H1 (cell line): ENCODE data around the gene ATP6V1B1. TPM values are rescaled to one million over a fixed set of nuclear protein-coding genes. Genes with fewer than 3 reads are reported as not detected.

Source experiments
- CTCF ChIA-PET: fragments of 300-600 bp; sonication (Branson Sonifier 250); formaldehyde crosslinking; loops from one replicate; lab custom pipeline; 2021; ENCODE audit not compliant: partially characterized antibody; lab: Charles Lee
- POLR2A ChIA-PET: fragments of 300-600 bp; sonication (Branson Sonifier 250); formaldehyde crosslinking; loops from one replicate; lab custom pipeline; 2021; ENCODE audit warnings: inconsistent platforms; ENCODE audit not compliant: partially characterized antibody; lab: Charles Lee
- DNase-seq, 2 experiments: peaks; one replicate each; pipeline versions ENCODE4 v3.0.0 to v3.0.0-alpha.2; 2010 to 2022; ENCODE audit warnings: low spot score in 2 of 2, low read depth in 1 of 2, mixed read lengths in 1 of 2
- FAIRE-seq: peaks from 2 replicates; lab custom pipeline; 2011; peaks lifted over from hg19 to GRCh38; lab: Jason Lieb, UNC
- H2AFZ ChIP-seq: 2 replicates; pipeline ENCODE4 v1.8.1; 2012; ENCODE audit warnings: low read length, inconsistent platforms
- H2AK5ac ChIP-seq: 2 replicates; pipeline ENCODE4 v1.6.1; 2013; ENCODE audit warnings: low read depth, low read length
- H2BK120ac ChIP-seq: replicated peaks from 2 replicates; pipeline ENCODE3; 2013; ENCODE audit warnings: low read depth, low read length, inconsistent platforms
- H2BK12ac ChIP-seq: 2 replicates; pipeline ENCODE4 v1.6.1; 2013; ENCODE audit warnings: low read depth, low read length
- H2BK15ac ChIP-seq: 2 replicates; pipeline ENCODE4 v1.6.1; 2013; ENCODE audit warnings: low read length
- H2BK20ac ChIP-seq: 2 replicates; pipeline ENCODE4 v1.6.1; 2013; ENCODE audit warnings: low read length
- H2BK5ac ChIP-seq: 2 replicates; pipeline ENCODE4 v1.6.1; 2013; ENCODE audit warnings: low read depth, low read length
- H3K14ac ChIP-seq: 2 replicates; pipeline ENCODE4 v1.6.1; 2013; ENCODE audit warnings: inconsistent platforms; ENCODE audit not compliant: insufficient read length
- H3K18ac ChIP-seq: 2 replicates; pipeline ENCODE4 v1.6.1; 2013; ENCODE audit warnings: low read length; ENCODE audit errors: extremely low read depth
- H3K23ac ChIP-seq: 2 replicates; pipeline ENCODE4 v1.6.1; 2013; ENCODE audit warnings: inconsistent platforms; ENCODE audit not compliant: insufficient read length
- H3K23me2 ChIP-seq: 2 replicates; pipeline ENCODE4 v1.6.1; 2013; ENCODE audit warnings: low read depth, low read length
- H3K27ac ChIP-seq: 2 replicates; pipeline ENCODE4 v1.6.1; 2011; ENCODE audit warnings: low read depth, low read length, inconsistent platforms
- H3K27me3 ChIP-seq, 4 experiments: replicated peaks in 1 of 4; 1 replicate in 1 of 4; 2 replicates in 3 of 4; pipeline versions ENCODE4 v1.6.1 to v1.8.1; 2011 to 2013; ENCODE audit warnings: low read length in 3 of 4, mild to moderate bottlenecking in 3 of 4, inconsistent platforms in 2 of 4, mixed read lengths in 2 of 4, moderate library complexity in 1 of 4; ENCODE audit not compliant: control insufficient read depth in 3 of 4, insufficient read depth in 3 of 4; ENCODE audit errors: extremely low read depth in 1 of 4
- H3K36me3 ChIP-seq, 4 experiments: 2 replicates each; pipeline versions ENCODE4 v1.6.1 to v1.8.1; 2011 to 2013; ENCODE audit warnings: mild to moderate bottlenecking in 4 of 4, low read length in 3 of 4, moderate library complexity in 2 of 4, control low read depth in 1 of 4, inconsistent platforms in 1 of 4; ENCODE audit not compliant: insufficient read depth in 4 of 4, control insufficient read depth in 2 of 4
- H3K4ac ChIP-seq: replicated peaks from 2 replicates; pipeline ENCODE3; 2013; ENCODE audit warnings: low read length, low read depth, mixed read lengths, inconsistent platforms; ENCODE audit not compliant: insufficient read length
- H3K4me1 ChIP-seq, 4 experiments: replicated peaks in 1 of 4; 1 replicate in 1 of 4; 2 replicates in 3 of 4; pipeline versions ENCODE4 v1.6.1 to v1.8.1; 2011 to 2013; ENCODE audit warnings: low read length in 3 of 4, inconsistent platforms in 2 of 4, mixed read lengths in 1 of 4; ENCODE audit not compliant: insufficient read depth in 4 of 4, control insufficient read depth in 3 of 4
- H3K4me2 ChIP-seq, 2 experiments: 2 replicates each; pipeline versions ENCODE4 v1.6.1 to v1.8.1; 2011 to 2013; ENCODE audit warnings: low read depth in 2 of 2, low read length in 2 of 2, control low read depth in 1 of 2, inconsistent platforms in 1 of 2, mild to moderate bottlenecking in 1 of 2; ENCODE audit not compliant: insufficient read depth in 1 of 2
- H3K4me3 ChIP-seq, 4 experiments: fragments of 200-600, 300-600 bp in 1 of 4; sonication (generic), shearing (Covaris generic), sonication (Bioruptor Twin) in 1 of 4; 2 replicates each; pipeline versions ENCODE4 v1.5.1 to v1.8.1; 2011 to 2016; ENCODE audit warnings: low read length in 4 of 4, low read depth in 3 of 4, control low read depth in 2 of 4, inconsistent platforms in 2 of 4, mild to moderate bottlenecking in 2 of 4, mixed read lengths in 1 of 4, moderate library complexity in 1 of 4; ENCODE audit not compliant: insufficient read depth in 2 of 4; ENCODE audit errors: extremely low read depth in 1 of 4
- H3K56ac ChIP-seq: replicated peaks from 2 replicates; pipeline ENCODE3; 2013; ENCODE audit warnings: low read depth, mild to moderate bottlenecking, mixed read lengths, low read length, inconsistent platforms; ENCODE audit not compliant: insufficient read length
- H3K79me1 ChIP-seq: 2 replicates; pipeline ENCODE4 v1.6.1; 2013; ENCODE audit warnings: low read depth, low read length, control low read depth
- H3K79me2 ChIP-seq, 2 experiments: 2 replicates each; pipeline versions ENCODE4 v1.6.1 to v1.8.1; 2012 to 2013; ENCODE audit warnings: low read length in 2 of 2, mild to moderate bottlenecking in 2 of 2, inconsistent platforms in 1 of 2; ENCODE audit not compliant: insufficient read depth in 2 of 2, control insufficient read depth in 1 of 2
- H3K9ac ChIP-seq, 4 experiments: replicated peaks in 1 of 4; 1 replicate in 1 of 4; 2 replicates in 3 of 4; pipeline versions ENCODE4 v1.6.1 to v1.8.1; 2011 to 2013; ENCODE audit warnings: low read depth in 3 of 4, low read length in 3 of 4, control low read depth in 2 of 4, mild to moderate bottlenecking in 2 of 4, moderate library complexity in 2 of 4, inconsistent platforms in 1 of 4; ENCODE audit errors: extremely low read depth in 1 of 4
- H3K9me3 ChIP-seq, 2 experiments: 2 replicates each; pipeline versions ENCODE4 v1.6.1 to v1.8.1; 2012 to 2013; ENCODE audit warnings: mild to moderate bottlenecking in 2 of 2, moderate library complexity in 2 of 2, control low read depth in 1 of 2, inconsistent platforms in 1 of 2, low read depth in 1 of 2, low read length in 1 of 2, mixed read lengths in 1 of 2; ENCODE audit not compliant: insufficient read depth in 2 of 2
- H4K20me1 ChIP-seq, 2 experiments: replicated peaks in 1 of 2; 2 replicates each; pipeline versions ENCODE3 to v1.8.1; 2011 to 2013; ENCODE audit warnings: inconsistent platforms in 2 of 2, low read length in 2 of 2, mild to moderate bottlenecking in 1 of 2; ENCODE audit not compliant: insufficient read depth in 2 of 2, control insufficient read depth in 1 of 2
- H4K5ac ChIP-seq: 2 replicates; pipeline ENCODE4 v1.6.1; 2013; ENCODE audit warnings: low read length, low read depth, mixed read lengths, inconsistent platforms; ENCODE audit not compliant: insufficient read length
- H4K8ac ChIP-seq: 2 replicates; pipeline ENCODE4 v1.8.0; 2013; ENCODE audit warnings: mild to moderate bottlenecking, moderate library complexity, low read length, inconsistent platforms; ENCODE audit not compliant: insufficient read depth; ENCODE audit errors: extremely low read depth
- H4K91ac ChIP-seq: replicated peaks from 2 replicates; pipeline ENCODE3; 2013; ENCODE audit warnings: low read length, mixed read lengths, inconsistent platforms; ENCODE audit not compliant: insufficient read length
- JUN ChIP-seq: IDR thresholded peaks from 2 replicates; pipeline ENCODE4 v1.6.1; 2011; ENCODE audit warnings: low read depth, mild to moderate bottlenecking, improper control_type of control experiment, low read length
- POU5F1 ChIP-seq: IDR thresholded peaks from 2 replicates; pipeline ENCODE4 v1.6.1; 2011; ENCODE audit warnings: low read depth, mild to moderate bottlenecking, low read length, moderate library complexity
- SIN3A ChIP-seq, 2 experiments: IDR thresholded peaks in 1 of 2; conservative IDR thresholded peaks in 1 of 2; 2 replicates each; pipeline ENCODE4 v1.6.1; 2011 to 2012; ENCODE audit warnings: low read length in 2 of 2, improper control_type of control experiment in 1 of 2, low read depth in 1 of 2, mild to moderate bottlenecking in 1 of 2
- TAF1 ChIP-seq: IDR thresholded peaks from 2 replicates; pipeline ENCODE4 v1.6.1; 2011; ENCODE audit warnings: mild to moderate bottlenecking, low read depth, low read length
- WGBS, 2 experiments: shearing (Covaris generic) in 1 of 2; methylation state at CpG; one replicate each; pipeline versions ENCODE4 v1.1.6 to v1.1.7; 2013 to 2015; ENCODE audit warnings: low lambda C conversion rate in 2 of 2, mixed read lengths in 2 of 2, inconsistent platforms in 1 of 2, low coverage in 1 of 2, missing lambda C conversion rate in 1 of 2; ENCODE audit not compliant: insufficient replicate concordance in 2 of 2, insufficient coverage in 1 of 2, insufficient read length in 1 of 2; ENCODE audit errors: extremely low coverage in 1 of 2, missing lambda C conversion rate in 1 of 2; 5-methylcytosine and 5-hydroxymethylcytosine counted together
- polyA plus RNA-seq, 7 experiments: library from polyadenylated mRNA; depleted of rRNA in 3 of 7; stranded (reverse) in 5 of 7; unstranded in 2 of 7; fragments of >200 nt in 5 of 7; fragments of 200-250 nt in 2 of 7; gene quantifications; 1 replicate in 5 of 7; 2 replicates in 1 of 7; 4 replicates in 1 of 7; pipeline versions ENCODE4 v1.2.1 to v1.2.3, GENCODE V29; 2011 to 2013; ENCODE audit warnings: missing spikeins in 2 of 7, mixed read lengths in 2 of 7
- total RNA-seq: library from RNA; stranded (reverse); fragmentation: NEBNext Ultra II Directional; extraction: Animal tissue kit (Norgen Biotek cat#: 25700); gene quantifications from 2 replicates; pipeline ENCODE4 v1.2.1, GENCODE V29; 2021

The ATP6V1B1 gene
- total and polyA plus RNA-seq, 2 of the 8 experiments (the other 6 are each of a cell fraction or from before 2014, with no cell fraction given): not detected

- Histone ChIP-seq H2AFZ (no peak overlapping the region), H4K91ac (no peak overlapping the region), H3K36me3 (peaks cover 0 to 9% (median 2%) of the 10 kb centered on the region in 4 experiments; a peak in 2 of 8 replicates), H4K5ac (no peak overlapping the region), H4K20me1 (peaks cover 0 to 18% of the 10 kb centered on the region in 2 experiments), H3K27me3 (peaks cover 0 to 1% (median under 1%) of the 10 kb centered on the region in 4 experiments; a peak in 2 of 7 replicates), H2AK5ac (no peak overlapping the region), H2BK12ac (no peak overlapping the region), H2BK5ac (no peak overlapping the region), H3K23me2 (peaks cover 3% of the 10 kb centered on the region), H3K14ac (no peak overlapping the region), H3K9me3 (no peaks in the 10 kb centered on the region), H3K27ac (no peak overlapping the region), H3K79me1 (peaks cover 10% of the 10 kb centered on the region), H3K23ac (no peak overlapping the region), H3K4ac (no peak overlapping the region), H3K79me2 (peaks cover 0 to 11% of the 10 kb centered on the region in 2 experiments; a peak in 2 of 4 replicates), H2BK120ac (no peak overlapping the region), H3K18ac (no peak overlapping the region), H2BK15ac (no peak overlapping the region), H2BK20ac (no peak overlapping the region), H3K4me2 (no peak overlapping the region)
- FAIRE-seq (no peak), DNase-seq (no peak)
- POLR2A ChIA-PET: interaction anchor here (0.9 kb wide), 1 partner anchor 19 kb away, joined by 3 read pairs; no protein-coding TSS in a partner anchor
- TF ChIP-seq SIN3A (conservative IDR thresholded peaks at IDR 0.05 in 1 of 2, IDR thresholded peaks at IDR 0.05 in 1 of 2; ENCODE audit: low read depth in 1 of 2, low read length in 2 of 2) (no peak), POU5F1 (no peak), TAF1 (no peak), JUN (no peak)
- TF ChIP-seq, all 59 proteins: peak for 0
- H3K4me3 ChIP-seq: no peak overlapping the region
- H3K56ac ChIP-seq: no peak overlapping the region
- H3K4me1 ChIP-seq: peaks cover 4 to 10% (median 5%) of the 10 kb centered on the region in 4 experiments; a peak in 6 of 7 replicates
- H4K8ac ChIP-seq: no peak overlapping the region
- CTCF ChIA-PET: interaction anchor here (1.6 to 2.8 kb wide), 4 partner anchors 10 to 13 kb away, joined by 4 to 11 read pairs (median 4); no protein-coding TSS in a partner anchor
- 84% methylated on average over 16 of the region's 16 CpGs; no CpG with 5 or more reads in 1 of the 2 experiments for WGBS, 2 experiments
- H3K9ac ChIP-seq: no peak overlapping the region
Observed at GRCh38 chr2:70988726-70989648, 53.3 kb downstream of the ATP6V1B1 start.
